Astrocyte of the spinal cord (primary cell): Measurements from ENCODE around the gene ZNF821.
"Not testable (repeated sequence)": the region's sequence is repeated elsewhere in the genome, so short reads cannot be mapped to it uniquely, and the experiment has no call there.

Experiments used
- DNase-seq: peaks from one replicate; pipeline ENCODE4 v3.0.0; 2011; ENCODE audit warnings: low read depth, low spot score
- H3K4me3 ChIP-seq: 2 replicates; pipeline ENCODE4 v1.5.1; 2011; ENCODE audit warnings: low read depth, mild to moderate bottlenecking, low read length, moderate library complexity
- in situ Hi-C: cut with HindIII; loops from 2 replicates; pipeline ENCODE4 v1.10.0; 2017; ENCODE audit warnings: low sequenced_read_pairs
- TF ChIP-seq, protein P1 (sequence below): IDR thresholded peaks from 2 replicates; pipeline ENCODE4 v1.5.1; 2012; ENCODE audit warnings: low read depth, mild to moderate bottlenecking, low read length, inconsistent platforms

ZNF821 gene

DNA sequence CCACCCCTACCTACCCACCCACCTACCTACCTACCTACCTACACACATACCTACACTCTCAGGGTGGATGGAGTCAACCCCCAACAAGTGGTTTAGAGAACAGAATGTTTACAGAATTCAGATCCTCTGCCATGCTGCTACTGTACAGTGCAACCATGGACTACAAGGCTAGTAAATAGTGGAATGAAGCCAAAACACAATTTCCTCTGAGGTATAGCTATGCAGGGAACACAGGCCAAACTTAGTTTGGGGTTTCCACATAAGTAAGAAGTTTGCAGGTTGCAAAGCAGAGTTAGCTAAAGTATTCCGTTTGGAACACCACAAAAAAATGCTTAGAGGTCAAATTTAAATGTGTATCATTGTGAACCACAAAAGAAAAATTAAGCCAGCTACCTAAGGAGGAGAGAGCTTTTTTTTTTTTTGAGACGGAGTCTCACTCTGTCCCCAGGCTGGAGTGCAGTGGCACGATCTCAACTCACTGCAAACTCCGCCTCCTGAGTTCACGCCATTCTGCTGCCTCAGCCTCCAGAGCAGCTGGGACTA, 72.7 kb downstream of the ZNF821 start:
- DNase-seq: peak; percentile 14
- TF ChIP-seq, protein P1, sequence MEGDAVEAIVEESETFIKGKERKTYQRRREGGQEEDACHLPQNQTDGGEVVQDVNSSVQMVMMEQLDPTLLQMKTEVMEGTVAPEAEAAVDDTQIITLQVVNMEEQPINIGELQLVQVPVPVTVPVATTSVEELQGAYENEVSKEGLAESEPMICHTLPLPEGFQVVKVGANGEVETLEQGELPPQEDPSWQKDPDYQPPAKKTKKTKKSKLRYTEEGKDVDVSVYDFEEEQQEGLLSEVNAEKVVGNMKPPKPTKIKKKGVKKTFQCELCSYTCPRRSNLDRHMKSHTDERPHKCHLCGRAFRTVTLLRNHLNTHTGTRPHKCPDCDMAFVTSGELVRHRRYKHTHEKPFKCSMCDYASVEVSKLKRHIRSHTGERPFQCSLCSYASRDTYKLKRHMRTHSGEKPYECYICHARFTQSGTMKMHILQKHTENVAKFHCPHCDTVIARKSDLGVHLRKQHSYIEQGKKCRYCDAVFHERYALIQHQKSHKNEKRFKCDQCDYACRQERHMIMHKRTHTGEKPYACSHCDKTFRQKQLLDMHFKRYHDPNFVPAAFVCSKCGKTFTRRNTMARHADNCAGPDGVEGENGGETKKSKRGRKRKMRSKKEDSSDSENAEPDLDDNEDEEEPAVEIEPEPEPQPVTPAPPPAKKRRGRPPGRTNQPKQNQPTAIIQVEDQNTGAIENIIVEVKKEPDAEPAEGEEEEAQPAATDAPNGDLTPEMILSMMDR: no peak
- H3K4me3 ChIP-seq: no peak overlapping the region
- in situ Hi-C loops: no loop called here

DNA sequence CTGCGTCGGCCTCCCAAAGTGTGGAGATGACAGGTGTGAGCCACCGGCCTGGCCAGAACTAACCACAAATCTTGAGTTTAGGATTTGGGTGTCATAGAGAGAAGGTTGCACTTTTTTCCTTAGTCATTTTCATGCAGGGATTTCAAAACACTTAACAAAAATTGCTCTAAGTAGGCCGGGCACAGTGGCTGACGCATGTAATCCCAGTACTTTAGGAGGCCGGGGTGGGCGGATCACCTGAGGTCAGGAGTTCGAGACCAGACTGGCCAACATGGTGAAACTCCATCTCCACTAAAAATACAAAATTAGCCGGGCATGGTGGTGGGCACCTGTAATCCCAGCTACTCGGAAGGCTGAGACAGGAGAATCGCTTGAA, 73.8 kb downstream of the ZNF821 start:
- in situ Hi-C loops, DNase-seq, H3K4me3 ChIP-seq: not testable (repeated sequence)
